ENCODE data around the gene SFMBT2.

DNA sequence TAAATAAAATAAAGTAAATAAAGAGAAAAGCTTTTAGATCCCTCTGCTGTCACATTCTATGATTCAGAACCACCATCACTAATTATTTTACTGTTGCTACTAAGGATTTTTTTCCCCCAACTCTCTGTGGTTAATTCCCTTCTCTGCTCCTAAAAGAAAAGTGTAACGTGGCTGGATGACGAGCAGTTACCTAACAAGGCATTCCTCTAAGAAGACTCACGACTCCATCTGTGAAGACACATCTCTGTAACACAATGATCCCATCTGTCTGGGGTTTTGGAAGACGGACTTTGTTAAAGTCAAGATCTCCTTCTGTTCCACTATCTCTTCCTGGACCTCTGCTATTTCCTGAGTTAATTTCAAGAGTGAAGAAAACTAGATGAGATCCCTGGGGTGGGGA, 179.9 kb downstream of the SFMBT2 start:
- TF ChIP-seq, protein P1, sequence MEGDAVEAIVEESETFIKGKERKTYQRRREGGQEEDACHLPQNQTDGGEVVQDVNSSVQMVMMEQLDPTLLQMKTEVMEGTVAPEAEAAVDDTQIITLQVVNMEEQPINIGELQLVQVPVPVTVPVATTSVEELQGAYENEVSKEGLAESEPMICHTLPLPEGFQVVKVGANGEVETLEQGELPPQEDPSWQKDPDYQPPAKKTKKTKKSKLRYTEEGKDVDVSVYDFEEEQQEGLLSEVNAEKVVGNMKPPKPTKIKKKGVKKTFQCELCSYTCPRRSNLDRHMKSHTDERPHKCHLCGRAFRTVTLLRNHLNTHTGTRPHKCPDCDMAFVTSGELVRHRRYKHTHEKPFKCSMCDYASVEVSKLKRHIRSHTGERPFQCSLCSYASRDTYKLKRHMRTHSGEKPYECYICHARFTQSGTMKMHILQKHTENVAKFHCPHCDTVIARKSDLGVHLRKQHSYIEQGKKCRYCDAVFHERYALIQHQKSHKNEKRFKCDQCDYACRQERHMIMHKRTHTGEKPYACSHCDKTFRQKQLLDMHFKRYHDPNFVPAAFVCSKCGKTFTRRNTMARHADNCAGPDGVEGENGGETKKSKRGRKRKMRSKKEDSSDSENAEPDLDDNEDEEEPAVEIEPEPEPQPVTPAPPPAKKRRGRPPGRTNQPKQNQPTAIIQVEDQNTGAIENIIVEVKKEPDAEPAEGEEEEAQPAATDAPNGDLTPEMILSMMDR (IDR thresholded peaks at IDR 0.05), result no peak
- TF ChIP-seq ZFX (IDR thresholded peaks at IDR 0.05; ENCODE audit: borderline replicate concordance), result no peak
